Panc1 (cell line): Measurements from ENCODE around the gene ELAPOR1. TPM values are rescaled to one million over a fixed set of nuclear protein-coding genes. Genes with fewer than 3 reads are reported as not detected.

Experiments used
- ATAC-seq: fragments of 200-7000 bp; cut with Tn5 transposase; 2 replicates; pipeline ENCODE4 v1.9.1; 2020; ENCODE audit warnings: mild to moderate bottlenecking, moderate library complexity
- Bru-seq: library from RNA; stranded (reverse); fragments of 400-500 nt; gene quantifications from one replicate; lab custom pipeline; 2021; lab: Mats Ljungman, UMichigan
- BruChase-seq, 2 experiments: library from RNA; stranded (reverse); fragments of 400-500 nt; gene quantifications; one replicate each; lab custom pipeline; 2021; lab: Mats Ljungman, UMichigan
- BruUV-seq: library from RNA; stranded (reverse); fragments of 400-500 nt; replicated peaks from 2 replicates; lab custom pipeline; 2021; lab: Mats Ljungman, UMichigan
- CTCF ChIA-PET: fragments of 300-600 bp; sonication (Branson Sonifier 250); formaldehyde crosslinking; loops from one replicate; lab custom pipeline; 2022; ENCODE audit warnings: antibody characterized with exemption; lab: Charles Lee
- POLR2A ChIA-PET: fragments of 300-600 bp; sonication (Branson Sonifier 250); formaldehyde crosslinking; loops from one replicate; lab custom pipeline; 2022; ENCODE audit warnings: antibody characterized with exemption; lab: Charles Lee
- DNase-seq: peaks from one replicate; pipeline ENCODE4 v3.0.0-alpha.2; 2010; ENCODE audit warnings: low read depth, low spot score
- H3K27ac ChIP-seq: 2 replicates; pipeline ENCODE4 v1.5.1; 2011; ENCODE audit warnings: mild to moderate bottlenecking, low read length, inconsistent platforms
- H3K27me3 ChIP-seq: fragments of 200-500 bp; sonication (Bioruptor generic); 2 replicates; pipeline ENCODE4 v1.6.0; 2014; ENCODE audit warnings: low read length, inconsistent platforms; ENCODE audit not compliant: control insufficient read depth, insufficient read depth
- H3K36me3 ChIP-seq: fragments of 200-500 bp; sonication (Bioruptor generic); 2 replicates; pipeline ENCODE4 v1.5.1; 2014; ENCODE audit warnings: inconsistent platforms, mild to moderate bottlenecking, low read length, moderate library complexity; ENCODE audit not compliant: control insufficient read depth, insufficient read depth
- H3K4me1 ChIP-seq: 2 replicates; pipeline ENCODE4 v1.5.1; 2011; ENCODE audit warnings: inconsistent platforms, mild to moderate bottlenecking, low read length, moderate library complexity; ENCODE audit not compliant: control insufficient read depth, insufficient read depth
- H3K4me3 ChIP-seq, 2 experiments: 2 replicates each; pipeline ENCODE4 v1.5.1; 2011 to 2012; ENCODE audit warnings: low read depth in 2 of 2, low read length in 2 of 2, mild to moderate bottlenecking in 2 of 2, inconsistent platforms in 1 of 2, moderate library complexity in 1 of 2
- H3K9me3 ChIP-seq: fragments of 200-500 bp; sonication (Bioruptor generic); 2 replicates; pipeline ENCODE4 v1.5.1; 2014; ENCODE audit warnings: low read depth, mild to moderate bottlenecking, inconsistent platforms, low read length, moderate library complexity; ENCODE audit not compliant: control insufficient read depth, insufficient read depth
- CTCF ChIP-seq: fragments of 450-650 bp; IDR thresholded peaks from 2 replicates; pipeline ENCODE4 v1.5.1; 2017; ENCODE audit warnings: mild to moderate bottlenecking
- POLR2AphosphoS5 ChIP-seq: IDR thresholded peaks from 2 replicates; pipeline ENCODE4 v1.6.1; 2012; ENCODE audit warnings: mild to moderate bottlenecking, low read depth, low read length, moderate library complexity
- REST ChIP-seq, 2 experiments: IDR thresholded peaks; 2 replicates each; pipeline ENCODE4 v1.6.1; 2011 to 2012; ENCODE audit warnings: low read depth in 2 of 2, control low read depth in 1 of 2, low read length in 1 of 2, mild to moderate bottlenecking in 1 of 2, moderate library complexity in 1 of 2; ENCODE audit not compliant: insufficient read depth in 1 of 2
- SIN3A ChIP-seq: IDR thresholded peaks from 2 replicates; pipeline ENCODE4 v1.6.1; 2012; ENCODE audit warnings: low read depth, mild to moderate bottlenecking, low read length, moderate library complexity, borderline replicate concordance; ENCODE audit not compliant: insufficient read depth
- TCF7L2 ChIP-seq: IDR thresholded peaks from 2 replicates; pipeline ENCODE4 v1.6.1; 2011; ENCODE audit warnings: mild to moderate bottlenecking, low read depth, low read length, inconsistent platforms
- in situ Hi-C: cut with HindIII; loops from 2 replicates; pipeline ENCODE4 v1.10.0; 2016; ENCODE audit warnings: low sequenced_read_pairs, low pct_unique_long_range_greater_than_20kb
- intact Hi-C: fragments of 100-400 bp; cut with micrococcal nuclease; formaldehyde crosslinking; loops from one replicate; pipeline ENCODE4 v1.10.0; 2022; ENCODE audit not compliant: unreplicated experiment
- long read RNA-seq: library from polyadenylated mRNA; unstranded; transcript quantifications from one replicate; pipeline ENCODE4 v2.0.0, GENCODE V29; 2021; ENCODE audit not compliant: unreplicated experiment
- polyA plus RNA-seq: library from polyadenylated mRNA; unstranded; fragments of >200 nt; gene quantifications from one replicate; pipeline ENCODE4 v1.2.1, GENCODE V29; 2012; ENCODE audit warnings: missing spikeins; ENCODE audit not compliant: insufficient read length
- total RNA-seq: library from RNA; stranded (reverse); gene quantifications from one replicate; pipeline ENCODE4 v1.2.1, GENCODE V29; 2021; ENCODE audit not compliant: unreplicated experiment

Gene ELAPOR1
- 0.28 TPM for total RNA-seq
- polyA plus RNA-seq = 0.16 TPM
- percentile 23 among the genes with signal in this experiment for Bru-seq, nascent RNA
- percentile 30 among the genes with signal in this experiment for BruChase-seq, experiment 1, labeled RNA remaining after a 2-hour chase
- BruChase-seq, experiment 2, labeled RNA remaining after a 6-hour chase = percentile 27 among the genes with signal in this experiment
- long read RNA-seq = 0 reads

- no TSS peak for BruUV-seq
- Histone ChIP-seq H3K4me1 (no peaks in the 10 kb centered on the region), H3K9me3 (no peaks in the 10 kb centered on the region), H3K4me3 (peak within 1 kb of the TSS in 1 of 2 experiments; percentile 17; a peak in 1 of 4 replicates), H3K27me3 (no peaks in the 10 kb centered on the region), H3K36me3 (no peaks in the 10 kb centered on the region), H3K27ac (no peak within 1 kb of the TSS)
- in situ Hi-C loops (no loop called here), intact Hi-C loops (no loop called here)
- ChIA-PET POLR2A (no interaction called here), CTCF (no interaction called here)
- ATAC-seq = no peak
- TF ChIP-seq POLR2AphosphoS5 (no peak), SIN3A (no peak), REST (IDR thresholded peaks at IDR 0.05; ENCODE audit: insufficient read depth in 1 of 2, low read depth in 2 of 2, low read length in 1 of 2) (no peak), TCF7L2 (no peak), CTCF (no peak)
- DNase-seq = no peak
These were observed at the start of gene ELAPOR1 for GRCh38 chr1:109113590-109114341. TSS of gene ELAPOR1 (plus strand) at chr1:109114115. CDS start at chr1:109114184, 69 bp downstream.

GRCh38 chr1:109065137-109065536, 48.8 kb upstream of the ELAPOR1 start:
- intact Hi-C loops = no loop called here
- POLR2A ChIA-PET = interaction anchor here (0.6 kb wide), 1 partner anchor 149 kb away, joined by 4 read pairs; the partner anchor contains the start of gene SARS1

More at GRCh38 chr1:109065137-109065536, 48.8 kb upstream of the ELAPOR1 start:
- in situ Hi-C loops = no loop called here
- H3K4me1 ChIP-seq = no peaks in the 10 kb centered on the region
- ATAC-seq (no peak), DNase-seq (no peak)
- TF ChIP-seq CTCF = no peak
- no peak for TF ChIP-seq SIN3A
- TF ChIP-seq TCF7L2 = no peak
- no peak for TF ChIP-seq REST (IDR thresholded peaks at IDR 0.05; ENCODE audit: insufficient read depth in 1 of 2, low read depth in 2 of 2, low read length in 1 of 2)
- TF ChIP-seq POLR2AphosphoS5 = no peak
- BruUV-seq = no TSS peak
- CTCF ChIA-PET = no interaction called here
- H3K9me3 ChIP-seq = no peaks in the 10 kb centered on the region
- H3K36me3 ChIP-seq = peaks cover 7% of the 10 kb centered on the region; the same call in 1 of the 2 replicates
- H3K27ac ChIP-seq = no peak overlapping the region
- H3K4me3 ChIP-seq = no peak overlapping the region
- H3K27me3 ChIP-seq = no peaks in the 10 kb centered on the region
